Inferior parietal cortex (tissue), 1 donor: ENCODE measurements around the gene HAGH.

Source experiments
- DNase-seq: peaks from one replicate; pipeline ENCODE4 v3.0.0-alpha.2; 2016; ENCODE audit errors: extremely low spot score

HAGH gene

DNA sequence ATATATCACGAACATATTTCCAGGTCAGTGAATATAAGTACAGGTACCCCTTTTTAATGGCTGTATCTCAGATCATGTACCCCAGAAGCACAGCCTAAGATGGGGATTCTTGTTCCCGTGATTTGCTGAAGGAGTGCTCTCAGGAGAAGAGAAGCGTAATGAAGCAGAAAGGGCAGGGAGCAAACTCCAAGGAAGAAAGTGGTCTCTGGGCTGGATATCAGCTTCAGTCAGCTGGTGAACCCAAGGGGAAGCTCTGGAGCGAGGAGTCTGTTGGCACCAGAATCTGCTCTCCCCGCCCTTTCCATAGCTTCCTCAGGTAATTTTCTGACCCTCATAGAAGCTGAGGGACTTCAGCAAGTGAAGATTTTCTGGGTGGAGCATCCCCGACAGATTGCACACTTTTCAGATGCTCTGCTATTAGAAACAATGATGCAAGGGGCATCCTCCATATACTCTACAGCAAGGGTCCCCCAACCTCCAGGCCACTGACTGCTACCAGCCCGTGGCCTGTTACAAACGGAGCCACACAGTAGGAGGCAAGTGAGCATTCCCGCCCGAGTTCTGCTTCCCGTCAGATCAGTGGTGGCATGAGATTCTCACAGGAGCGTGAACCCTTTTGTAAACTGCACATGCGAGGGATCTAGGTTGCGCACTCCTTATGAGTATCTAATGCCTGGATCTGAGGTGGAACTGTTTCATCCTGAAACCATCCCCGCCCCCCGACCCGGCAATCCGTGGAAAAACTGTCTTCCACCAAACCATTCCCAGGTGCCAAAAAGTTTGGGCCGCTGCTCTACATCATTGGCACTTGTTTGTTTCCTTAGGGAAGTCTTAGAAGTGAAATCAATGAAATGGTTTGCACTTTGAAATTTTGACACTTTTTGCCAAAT, 4.8 kb upstream of the HAGH start:
- DNase-seq = no peak

GRCh38 chr16:1830213-1830612, 3.6 kb upstream of the HAGH start:
- no peak for DNase-seq

GRCh38 chr16:1828645-1829410, 2.2 kb upstream of the HAGH start:
- DNase-seq = no peak

GRCh38 chr16:1825864-1826690, 548 bp downstream of the HAGH start:
- DNase-seq = peak; percentile 13

DNA sequence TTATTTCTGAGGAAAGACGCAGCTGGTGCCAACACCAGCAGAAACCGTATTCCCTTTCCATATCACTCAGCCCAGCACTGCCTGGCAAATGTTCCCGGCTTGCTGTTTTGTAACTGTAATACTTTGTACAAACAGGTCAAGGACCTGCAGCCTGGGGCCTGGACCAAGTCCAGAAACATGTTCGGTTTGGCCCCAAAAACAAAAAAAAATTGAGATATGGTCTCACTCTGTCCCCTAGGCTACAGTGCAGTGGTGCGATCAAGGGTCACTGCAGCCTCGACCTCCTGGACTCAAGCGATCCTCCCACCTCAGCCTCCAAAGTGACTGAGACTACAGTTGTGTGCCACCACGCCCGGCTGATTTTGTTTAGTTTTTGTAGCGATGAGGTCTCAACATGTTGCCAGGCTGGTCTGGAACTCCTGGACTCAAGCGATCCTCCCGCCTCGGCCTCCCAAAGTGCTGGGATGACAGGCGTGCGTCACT, 1.2 kb downstream of the HAGH start:
- no peak for DNase-seq

DNA sequence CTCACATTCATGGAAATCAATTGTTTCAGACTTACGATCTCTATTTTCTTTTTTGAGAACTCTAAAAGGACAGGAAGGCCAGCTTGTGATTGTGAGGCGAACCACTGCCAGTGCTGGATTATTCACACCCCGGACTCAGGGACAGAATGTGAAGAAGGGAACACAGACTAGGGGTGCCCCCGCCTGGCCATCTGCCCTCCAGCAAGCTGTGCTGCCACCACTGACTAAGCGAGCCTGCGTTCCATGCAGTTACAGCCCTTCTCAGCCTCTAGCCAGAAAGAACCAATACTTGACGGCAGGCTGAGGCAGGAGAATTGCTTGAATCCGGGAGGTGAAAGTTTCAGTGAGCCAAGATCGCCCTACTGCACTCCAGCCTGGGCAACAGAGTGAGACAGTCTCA, 2.8 kb downstream of the HAGH start:
- DNase-seq = peak; percentile 16

- DNase-seq = no peak
Measured at GRCh38 chr16:1822801-1823200, 3.8 kb downstream of the HAGH start.

DNA sequence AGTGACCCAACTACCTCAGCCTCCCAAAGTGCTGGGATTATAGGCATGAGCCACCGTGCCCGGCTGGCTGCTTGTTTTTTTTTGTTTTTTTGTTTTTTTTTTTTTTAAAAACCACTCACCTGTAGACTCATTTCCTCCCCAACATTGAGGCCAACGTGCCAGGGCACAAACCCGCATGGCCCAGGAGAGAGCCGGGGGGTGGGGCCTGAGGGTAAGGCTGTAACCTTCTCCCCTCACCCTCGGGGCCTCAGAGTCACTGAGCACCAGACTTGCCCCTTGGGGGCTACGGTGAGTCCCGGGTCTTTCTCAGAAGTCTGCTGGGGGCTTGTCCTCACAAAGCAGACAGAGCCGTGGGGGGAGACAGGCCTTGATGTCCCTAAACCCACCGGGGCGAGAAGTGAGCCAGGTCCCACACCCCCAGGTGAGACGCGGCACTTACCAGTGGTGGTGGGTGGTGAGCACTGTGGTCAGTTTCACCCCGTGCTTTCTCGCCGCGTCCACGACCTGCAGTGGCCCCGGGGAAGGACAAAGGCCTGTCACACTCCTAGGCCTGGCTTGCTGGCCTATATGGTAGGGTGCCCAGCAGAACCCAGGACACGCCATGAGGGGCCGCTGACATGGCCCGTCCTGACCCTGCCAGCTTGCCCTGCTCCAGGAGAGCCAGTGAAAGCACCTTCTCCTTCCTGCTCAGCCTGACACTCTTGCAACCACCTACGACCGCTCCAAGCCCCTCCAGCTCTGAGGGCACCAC, 4.6 kb downstream of the HAGH start:
- DNase-seq = no peak

DNA sequence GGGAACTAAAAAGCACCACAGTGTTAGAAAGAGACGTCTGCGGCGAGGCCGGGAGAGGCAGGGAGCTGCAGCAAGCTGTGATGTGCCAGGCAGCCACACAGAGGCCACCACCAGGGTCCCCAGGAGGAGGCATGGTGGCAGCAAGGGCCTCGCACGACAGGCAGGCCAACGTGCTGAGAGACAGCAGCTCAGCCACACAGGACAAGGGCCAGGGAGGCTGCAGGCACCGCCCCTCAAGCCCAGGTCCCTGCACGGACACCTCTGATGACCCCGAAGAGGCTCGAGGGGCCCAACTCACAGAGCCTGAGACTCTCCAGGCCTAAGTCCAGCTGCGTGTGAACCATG, 5.7 kb downstream of the HAGH start:
- no peak for DNase-seq

- no peak for DNase-seq
Measured at GRCh38 chr16:1820096-1820945, 6.3 kb downstream of the HAGH start.

- DNase-seq = no peak
Measured at GRCh38 chr16:1819611-1820010, 7.0 kb downstream of the HAGH start.

DNA sequence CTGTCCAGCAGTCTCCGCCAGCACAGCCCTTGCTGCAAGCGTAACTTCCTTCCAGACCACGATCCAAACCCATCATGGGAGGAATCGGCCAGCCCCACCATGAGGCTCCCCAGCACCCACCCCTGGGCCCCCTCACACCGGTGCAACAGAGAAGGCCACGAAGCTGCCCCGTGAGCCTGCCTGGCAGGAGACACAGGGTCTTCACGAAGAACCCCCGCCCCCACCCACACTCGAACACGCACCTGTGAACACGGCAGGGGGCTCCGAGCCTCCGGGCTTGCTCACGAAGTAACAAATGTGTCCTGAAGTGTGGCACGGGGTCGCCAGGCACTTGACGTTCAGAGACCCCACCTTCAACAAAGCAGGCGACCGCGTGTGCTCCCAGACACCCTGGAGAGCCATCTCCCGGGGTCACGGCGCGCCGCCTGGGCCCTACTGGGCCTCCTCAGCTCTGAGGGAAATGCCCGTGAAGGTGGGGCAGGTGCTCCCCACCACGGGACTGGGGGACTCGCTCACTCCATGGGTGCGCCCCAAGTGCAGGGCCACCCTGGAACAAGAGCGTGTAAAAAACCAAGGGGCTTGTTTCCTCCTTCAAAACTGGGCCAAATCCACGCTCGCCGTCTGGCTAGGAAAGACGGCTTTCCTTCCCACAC, 7.6 kb downstream of the HAGH start:
- no peak for DNase-seq

DNA sequence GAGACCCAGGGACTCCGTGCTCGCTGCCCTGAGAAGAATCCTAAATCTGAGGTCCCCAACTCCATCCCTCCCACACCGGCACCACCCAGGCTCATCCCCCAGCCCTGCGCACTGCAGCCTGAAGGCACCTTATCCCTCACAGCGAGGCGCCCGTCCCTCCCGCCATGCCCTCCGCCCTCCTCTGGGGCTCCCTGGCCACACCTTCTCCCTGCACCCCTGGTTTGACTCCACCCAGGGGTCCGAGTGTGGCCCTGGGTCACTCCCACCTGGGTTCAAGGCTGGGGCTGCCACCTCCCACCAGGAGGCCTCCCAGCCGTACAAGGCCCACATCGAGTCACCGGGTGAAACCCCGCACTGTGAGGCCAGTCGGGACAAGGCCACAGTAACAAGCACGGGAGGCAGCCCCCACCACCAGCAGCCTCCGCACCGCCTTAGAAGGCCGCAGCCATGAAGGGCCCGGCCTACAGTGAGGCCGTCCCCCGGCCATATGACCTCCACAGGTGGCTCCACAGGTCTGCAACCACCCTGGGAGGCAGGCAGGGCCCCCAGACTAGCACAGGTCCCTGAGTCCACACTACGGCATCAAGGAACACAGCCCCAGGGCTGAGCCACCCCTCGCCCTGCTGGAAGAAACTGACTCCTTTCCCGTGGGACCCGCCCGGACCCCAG, 8.3 kb downstream of the HAGH start:
- DNase-seq = no peak

GRCh38 chr16:1817716-1818115, 8.9 kb downstream of the HAGH start:
- no peak for DNase-seq

- DNase-seq = no peak
Measured at GRCh38 chr16:1817276-1817589, 9.4 kb downstream of the HAGH start.

DNA sequence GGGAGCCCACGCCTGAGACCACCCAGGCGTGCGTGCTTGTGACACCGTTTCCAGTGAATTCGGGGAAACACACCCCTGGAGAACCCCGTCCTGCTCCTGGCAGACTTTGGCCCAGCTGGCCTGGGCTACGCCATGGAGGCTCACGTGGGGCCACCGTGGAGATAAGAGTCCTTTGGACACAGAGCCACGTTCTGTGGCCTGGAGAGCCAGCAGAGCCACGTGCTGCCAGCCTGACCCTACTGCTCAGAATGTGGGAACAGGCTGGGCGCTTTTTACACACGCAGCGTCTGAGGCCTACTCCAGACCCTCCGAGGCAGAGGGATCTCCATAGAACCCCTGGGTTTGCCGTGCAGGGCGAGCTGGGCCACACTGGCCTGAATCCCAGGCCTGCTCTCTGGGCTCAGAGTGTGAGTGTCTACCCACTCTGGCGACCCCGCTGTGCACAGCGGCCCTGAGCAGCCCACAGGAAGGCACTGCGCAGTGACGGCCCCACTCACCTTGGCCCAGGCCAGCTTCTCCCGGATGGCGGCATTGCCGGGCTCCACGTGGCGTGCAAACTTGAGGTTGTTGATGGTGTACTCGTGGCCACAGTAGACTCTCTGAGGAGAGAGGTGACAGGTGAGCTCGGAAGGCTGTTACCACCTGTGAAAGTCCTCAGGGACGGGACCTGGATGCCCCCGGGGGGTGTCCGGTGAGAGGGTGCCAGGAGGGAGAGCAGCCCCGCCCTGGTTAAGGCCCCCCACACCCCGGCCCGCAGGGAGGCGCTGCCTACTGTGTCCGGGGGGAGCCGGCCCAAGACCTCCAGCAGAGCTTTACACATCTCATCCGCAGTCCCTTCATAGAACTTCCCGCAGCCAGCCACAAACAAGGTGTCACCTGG, 10.0 kb downstream of the HAGH start:
- no peak for DNase-seq

DNA sequence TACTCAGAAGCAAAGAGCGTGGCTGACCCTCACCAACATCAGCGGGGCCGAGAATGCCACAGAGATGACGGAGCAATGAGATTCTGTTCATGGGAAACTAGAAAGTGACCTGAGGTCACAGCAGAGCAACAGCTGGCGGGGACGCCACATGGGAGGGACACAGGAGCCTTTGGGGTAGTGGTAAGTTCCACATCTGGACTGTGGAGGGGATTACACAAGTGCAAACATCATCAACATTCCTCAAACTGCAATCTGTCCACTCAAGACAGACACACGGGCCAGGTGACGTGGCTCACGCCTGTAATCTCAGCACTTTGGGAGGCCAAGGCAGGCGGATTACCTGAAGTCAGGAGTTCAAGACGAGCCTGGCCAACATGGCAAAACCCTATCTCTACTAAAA, 11.2 kb downstream of the HAGH start:
- no peak for DNase-seq

GRCh38 chr16:1812732-1813163, 13.9 kb downstream of the HAGH start:
- DNase-seq = peak; percentile 38

- DNase-seq = no peak
Measured at GRCh38 chr16:1810536-1810935, 16.1 kb downstream of the HAGH start.
